Measurements from ENCODE around the gene HIVEP3.

HIVEP3 gene

DNA sequence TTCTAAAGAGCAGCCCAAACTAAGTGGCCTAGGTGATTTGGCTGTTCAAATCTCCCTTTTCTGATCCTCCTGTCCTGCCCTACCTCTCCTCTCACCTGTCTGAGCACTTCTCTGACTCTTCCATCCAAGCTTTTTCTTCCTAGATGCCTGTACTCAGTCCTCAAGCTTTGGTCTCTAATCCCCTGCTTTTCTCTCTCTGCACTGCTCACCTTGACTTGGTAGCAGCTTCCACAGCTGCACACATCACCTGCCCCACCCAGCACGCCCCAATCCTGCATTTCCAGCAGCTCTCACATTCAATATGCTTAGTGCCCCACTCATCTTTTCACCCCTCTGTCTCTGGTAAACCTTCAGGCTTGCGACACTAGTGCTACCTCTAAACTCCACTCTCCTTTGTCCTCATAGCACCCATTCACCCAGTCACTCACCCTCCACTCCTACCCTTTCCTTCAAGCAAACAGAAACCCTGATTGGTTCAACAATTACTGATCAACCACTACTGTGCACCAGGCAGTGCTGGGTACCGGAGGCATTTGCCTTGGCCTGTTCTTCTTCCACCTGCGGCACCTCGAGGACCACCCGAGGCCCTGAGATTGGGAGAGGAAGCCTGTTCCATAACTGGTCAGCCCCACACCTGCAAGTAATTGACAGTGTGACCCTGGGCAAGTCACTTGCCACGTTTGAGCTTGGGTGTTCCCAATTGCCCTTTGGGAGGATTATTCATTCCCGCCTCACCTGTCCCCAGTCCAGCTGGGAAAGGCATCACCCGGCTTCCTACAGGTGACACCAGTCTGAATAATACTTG is 298.2 kb downstream of the HIVEP3 start:
- no peak for DNase-seq (ENCODE audit: low read depth in 1 of 2, low spot score in 1 of 2)

DNA sequence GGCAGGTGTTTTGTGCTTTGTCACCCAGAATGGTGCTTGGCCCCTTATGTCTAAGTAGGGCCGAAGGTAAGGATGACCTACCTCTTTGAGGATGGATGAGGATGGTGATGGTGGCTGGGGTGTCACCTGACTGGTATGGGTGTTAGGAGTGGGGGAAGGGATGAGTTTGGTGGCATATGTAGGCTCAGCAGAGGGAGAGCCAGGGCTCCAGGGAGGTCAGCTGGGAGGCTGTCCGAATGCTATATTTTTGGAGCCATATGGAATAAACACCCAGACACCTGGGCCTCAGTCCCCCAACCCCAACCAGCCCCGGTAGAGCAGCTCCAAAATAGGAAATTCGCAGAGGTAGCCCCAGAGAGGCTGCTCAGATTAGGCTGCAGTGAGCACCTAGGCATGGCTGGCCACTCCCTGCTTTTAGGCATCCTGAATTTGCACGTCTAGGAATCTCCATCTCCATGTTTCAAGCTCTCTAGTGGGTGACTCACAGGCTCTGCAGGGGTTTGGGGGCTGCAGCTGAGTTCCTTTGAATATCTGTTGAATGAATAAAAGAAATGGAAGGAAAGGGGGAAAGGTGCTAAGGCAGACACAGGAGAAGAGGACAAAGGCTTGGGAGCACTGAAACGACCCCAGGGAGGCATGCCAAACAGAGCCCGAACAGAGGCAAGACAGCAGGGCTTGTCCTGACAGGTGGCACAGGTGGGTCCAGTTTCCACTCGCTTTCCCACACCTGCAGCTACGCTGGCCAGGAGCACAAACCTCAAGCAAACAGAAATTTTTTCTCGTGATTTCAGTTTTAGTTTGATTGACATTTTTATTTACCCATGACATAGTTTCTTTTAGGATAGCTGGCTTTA is 299.0 kb downstream of the HIVEP3 start:
- DNase-seq (ENCODE audit: low read depth in 1 of 2, low spot score in 1 of 2), result no peak

DNA sequence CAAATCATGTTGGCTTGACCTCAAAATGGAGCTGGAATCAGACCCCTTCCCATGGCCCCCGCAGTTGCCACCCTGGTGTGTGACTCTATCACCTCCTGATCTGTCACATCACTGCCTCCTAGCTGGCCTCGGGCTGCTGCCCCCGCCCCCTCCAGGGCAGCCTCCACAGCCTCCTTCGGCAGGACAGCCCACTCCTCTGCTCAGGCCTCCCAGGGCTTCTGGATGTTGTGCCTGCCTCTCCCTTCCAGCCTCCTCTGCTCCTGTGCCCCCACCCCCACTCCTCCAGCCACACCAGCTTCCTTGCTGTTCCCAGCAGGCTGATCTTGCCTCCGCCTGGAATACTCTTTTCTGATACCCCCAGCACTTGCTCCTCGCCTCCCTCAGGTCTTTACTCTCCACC is 299.9 kb downstream of the HIVEP3 start:
- no peak for DNase-seq (ENCODE audit: low read depth in 1 of 2, low spot score in 1 of 2)

DNA sequence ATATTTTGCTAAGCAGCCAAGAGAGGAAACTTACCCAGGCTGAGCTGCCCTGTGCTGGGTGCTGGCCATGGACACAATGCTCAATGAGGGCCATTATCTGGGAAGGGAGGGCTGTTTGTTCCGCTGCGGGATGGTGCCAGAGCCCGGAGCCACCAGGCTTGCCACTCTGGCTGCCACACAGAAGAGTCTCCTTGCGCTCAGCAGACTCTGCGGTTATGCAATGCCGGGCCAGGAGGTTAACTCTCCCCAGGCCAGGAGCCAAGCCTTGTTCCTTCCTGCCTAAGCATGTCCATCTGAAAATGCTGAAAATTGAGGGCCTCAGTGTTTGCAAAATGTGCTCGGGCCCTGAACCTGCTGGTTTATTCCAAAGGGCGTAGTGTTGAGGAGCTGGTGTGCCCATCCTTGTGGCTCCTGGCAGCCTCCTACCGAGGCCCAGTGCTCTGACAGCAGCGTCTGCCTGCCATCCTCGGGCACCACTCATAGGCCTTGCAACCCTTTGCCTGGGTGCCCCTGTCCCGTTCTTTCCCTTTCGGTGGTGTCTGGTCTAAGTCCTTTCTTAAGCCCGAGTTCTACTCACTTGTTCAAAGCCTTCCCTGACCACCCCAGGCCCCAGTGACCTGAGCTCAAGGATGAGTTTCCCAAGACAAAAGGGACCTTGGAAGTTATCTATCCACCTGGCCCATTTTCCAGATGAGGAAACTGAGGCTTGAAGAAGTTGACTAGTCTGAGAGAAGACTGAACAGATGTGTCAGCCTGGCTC is 300.5 kb downstream of the HIVEP3 start:
- DNase-seq (ENCODE audit: low read depth in 1 of 2, low spot score in 1 of 2), result no peak

DNA sequence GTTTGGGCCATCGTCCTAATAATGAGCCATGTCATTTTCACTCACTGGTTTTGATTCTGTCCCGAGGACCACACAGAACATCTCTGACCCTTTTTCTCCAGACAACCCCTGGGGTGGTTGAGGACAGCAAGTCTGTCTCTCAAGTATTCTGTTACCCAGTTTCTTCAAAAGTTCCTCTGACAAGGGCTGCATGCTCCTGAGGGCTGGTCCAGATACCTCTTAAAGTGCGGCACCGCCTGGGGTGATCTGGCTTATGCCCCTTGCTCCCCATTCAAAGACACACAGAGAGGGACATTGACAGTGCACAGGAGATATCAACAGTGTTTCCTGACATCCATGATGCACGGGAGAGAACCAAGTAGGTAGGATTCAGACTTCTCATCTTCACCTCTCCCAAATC is 301.4 kb downstream of the HIVEP3 start:
- no peak for DNase-seq (ENCODE audit: low read depth in 1 of 2, low spot score in 1 of 2)

DNA sequence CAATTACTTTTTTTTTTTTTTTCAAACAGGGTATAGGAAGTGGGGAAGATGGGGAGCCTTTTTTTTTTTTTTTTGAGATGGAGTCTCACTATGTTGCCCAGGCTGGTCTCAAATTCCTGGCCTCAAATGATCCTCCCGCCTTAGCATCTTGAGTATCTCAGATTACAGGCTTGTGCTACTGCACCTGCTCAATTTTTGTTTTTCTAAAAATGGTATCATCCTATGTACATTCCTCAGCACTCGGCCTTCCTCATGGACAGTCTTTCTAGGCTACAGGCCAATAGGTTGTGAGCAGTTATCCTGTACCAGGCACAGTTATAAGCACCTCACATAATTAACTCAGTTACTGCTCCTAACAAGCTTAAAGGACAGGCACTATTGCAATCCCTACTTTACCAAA is 302.2 kb downstream of the HIVEP3 start:
- DNase-seq (ENCODE audit: low read depth in 1 of 2, low spot score in 1 of 2), result no peak

DNA sequence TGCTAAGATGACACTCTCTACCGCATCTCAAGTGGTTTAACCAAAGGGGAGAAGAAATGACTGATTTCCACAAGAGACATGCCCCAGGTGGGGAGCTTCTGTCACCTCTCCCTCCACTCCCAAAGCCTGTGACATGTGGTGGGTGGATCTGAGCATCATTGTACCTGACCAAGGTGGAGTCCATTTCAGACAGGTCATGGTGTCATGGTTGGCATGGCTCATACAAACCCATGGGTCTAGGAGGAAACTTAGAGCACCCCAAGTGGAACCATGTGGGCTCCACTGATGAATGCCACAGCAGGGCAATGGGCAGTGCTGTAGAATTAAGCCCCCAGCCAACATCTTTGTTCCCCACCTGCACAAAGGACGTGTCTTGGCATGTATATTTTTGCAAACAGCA is 302.7 kb downstream of the HIVEP3 start:
- DNase-seq (ENCODE audit: low read depth in 1 of 2, low spot score in 1 of 2), result no peak

DNA sequence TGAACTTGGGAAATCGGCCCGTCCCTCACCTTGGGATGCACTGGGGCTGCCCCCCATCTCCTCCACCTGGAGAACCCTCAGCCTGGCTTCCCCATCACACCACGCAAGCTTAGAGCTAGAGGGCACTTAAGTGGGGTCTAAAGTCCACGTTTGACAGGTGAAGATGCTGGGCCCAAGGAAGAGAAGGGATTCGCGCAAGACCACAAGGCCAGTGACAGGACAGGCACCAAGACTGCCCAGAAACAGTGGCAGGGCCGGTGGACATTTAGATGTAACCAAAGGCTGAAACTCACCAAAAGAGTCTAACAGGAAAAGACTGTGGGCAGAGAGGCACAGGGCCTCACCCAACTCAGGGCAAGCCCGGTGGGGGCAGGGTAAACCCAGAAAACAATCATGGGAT is 303.4 kb downstream of the HIVEP3 start:
- no peak for DNase-seq (ENCODE audit: low read depth in 1 of 2, low spot score in 1 of 2)

DNA sequence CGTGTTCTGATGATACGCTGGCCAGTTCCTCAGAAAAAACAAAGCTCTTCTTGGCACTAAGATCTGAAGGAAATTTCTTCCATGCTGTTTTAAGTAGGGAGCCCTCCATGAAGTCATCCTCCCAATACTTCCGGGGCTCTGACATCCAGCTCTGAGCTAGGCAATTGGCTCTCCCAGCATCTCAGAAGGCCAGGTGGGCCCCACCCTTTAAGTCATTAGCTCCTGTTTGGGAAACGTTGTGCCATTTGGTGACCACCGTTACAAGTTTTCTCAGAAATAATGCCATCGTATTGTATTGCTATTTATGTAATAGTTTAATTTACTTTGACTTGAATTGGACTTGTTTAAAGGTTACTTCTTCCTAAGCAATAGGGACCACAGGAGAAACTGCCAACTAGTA is 303.9 kb downstream of the HIVEP3 start:
- no peak for DNase-seq (ENCODE audit: low read depth in 1 of 2, low spot score in 1 of 2)

DNA sequence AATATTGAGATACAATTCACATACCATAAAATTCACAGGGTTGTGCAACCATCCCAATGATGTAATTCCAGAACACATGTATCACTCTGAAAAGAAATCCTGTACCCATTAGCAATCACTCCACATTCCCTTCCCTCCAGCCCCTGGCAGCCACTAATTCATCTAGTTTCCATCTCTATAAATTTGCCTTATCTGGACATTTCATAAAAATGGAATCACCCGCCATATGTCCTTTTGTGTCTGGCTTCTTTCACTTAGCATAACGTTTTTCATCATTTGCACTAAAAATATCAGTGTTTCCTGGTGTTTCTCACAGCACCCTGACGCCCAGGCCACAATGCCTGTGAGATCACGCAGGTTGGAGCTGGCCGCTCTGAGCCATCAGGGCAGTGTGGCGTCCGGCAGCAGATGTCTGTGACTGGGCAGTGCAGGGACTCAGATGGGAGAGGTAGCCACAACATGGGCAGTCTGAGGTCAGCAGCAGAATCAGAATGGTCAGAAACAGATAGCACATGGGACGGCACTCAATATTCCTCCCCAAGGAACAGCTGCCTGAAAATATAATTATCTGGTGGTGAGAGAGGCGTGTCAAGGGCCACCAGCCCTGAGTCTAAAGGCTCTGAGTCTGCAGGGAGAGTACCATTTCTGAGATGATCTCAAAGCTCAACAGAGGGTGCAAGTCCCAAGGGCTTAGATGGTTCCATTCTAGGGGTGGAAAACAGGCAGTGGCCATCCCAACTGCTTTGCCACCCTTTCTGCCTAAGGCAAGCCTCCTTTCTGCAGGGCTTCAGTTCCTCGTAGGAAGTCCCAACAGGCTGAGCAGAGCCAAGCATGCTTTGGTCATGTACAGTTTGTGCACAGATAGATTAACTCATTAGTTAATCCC is 304.8 kb downstream of the HIVEP3 start:
- no peak for DNase-seq (ENCODE audit: low read depth in 1 of 2, low spot score in 1 of 2)

DNA sequence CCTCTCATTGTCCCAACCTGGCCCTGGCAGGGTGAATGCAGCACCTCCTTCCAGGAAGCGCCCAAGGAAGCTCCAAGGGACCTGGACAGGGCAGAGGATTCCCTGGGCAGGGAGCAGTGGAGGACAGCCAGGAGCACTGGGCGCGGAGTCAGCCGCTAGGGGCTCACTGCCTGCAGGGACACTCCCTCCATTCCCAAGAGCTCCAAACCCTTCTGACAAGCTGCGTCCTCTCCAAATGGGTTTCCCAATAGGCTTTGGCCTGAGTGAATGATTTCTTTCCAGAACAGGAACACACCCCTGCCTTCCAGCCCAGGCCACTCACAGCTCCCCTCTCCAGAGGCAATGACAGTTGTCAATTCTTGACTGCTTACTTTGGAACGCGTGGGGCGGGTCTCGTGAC is 305.8 kb downstream of the HIVEP3 start:
- no peak for DNase-seq (ENCODE audit: low read depth in 1 of 2, low spot score in 1 of 2)

DNA sequence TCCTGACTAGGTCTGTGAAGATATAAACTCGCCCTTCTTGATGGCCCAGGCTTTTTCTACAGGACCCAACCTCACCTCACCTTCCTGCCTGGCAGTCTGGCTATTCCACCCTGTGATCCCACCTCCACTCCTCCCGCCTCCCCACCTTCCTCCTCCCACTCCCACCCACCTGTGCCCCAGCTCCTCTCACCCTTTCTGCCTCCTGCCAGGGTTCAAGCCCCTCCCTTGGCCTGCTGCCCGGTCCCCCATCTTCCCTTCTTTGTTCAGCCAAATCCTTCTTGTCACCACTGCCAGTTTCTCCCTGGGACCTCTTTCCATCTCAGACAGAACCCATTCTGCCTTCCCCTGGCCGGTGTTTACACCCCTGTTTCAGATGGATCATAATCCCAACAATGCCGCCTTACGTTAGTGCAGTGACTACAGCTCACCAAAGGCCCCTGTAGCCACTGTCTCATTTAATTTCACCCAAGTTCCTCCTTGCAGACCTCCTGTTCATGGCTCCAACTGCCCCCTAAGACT is 306.7 kb downstream of the HIVEP3 start:
- no peak for DNase-seq (ENCODE audit: low read depth in 1 of 2, low spot score in 1 of 2)

DNA sequence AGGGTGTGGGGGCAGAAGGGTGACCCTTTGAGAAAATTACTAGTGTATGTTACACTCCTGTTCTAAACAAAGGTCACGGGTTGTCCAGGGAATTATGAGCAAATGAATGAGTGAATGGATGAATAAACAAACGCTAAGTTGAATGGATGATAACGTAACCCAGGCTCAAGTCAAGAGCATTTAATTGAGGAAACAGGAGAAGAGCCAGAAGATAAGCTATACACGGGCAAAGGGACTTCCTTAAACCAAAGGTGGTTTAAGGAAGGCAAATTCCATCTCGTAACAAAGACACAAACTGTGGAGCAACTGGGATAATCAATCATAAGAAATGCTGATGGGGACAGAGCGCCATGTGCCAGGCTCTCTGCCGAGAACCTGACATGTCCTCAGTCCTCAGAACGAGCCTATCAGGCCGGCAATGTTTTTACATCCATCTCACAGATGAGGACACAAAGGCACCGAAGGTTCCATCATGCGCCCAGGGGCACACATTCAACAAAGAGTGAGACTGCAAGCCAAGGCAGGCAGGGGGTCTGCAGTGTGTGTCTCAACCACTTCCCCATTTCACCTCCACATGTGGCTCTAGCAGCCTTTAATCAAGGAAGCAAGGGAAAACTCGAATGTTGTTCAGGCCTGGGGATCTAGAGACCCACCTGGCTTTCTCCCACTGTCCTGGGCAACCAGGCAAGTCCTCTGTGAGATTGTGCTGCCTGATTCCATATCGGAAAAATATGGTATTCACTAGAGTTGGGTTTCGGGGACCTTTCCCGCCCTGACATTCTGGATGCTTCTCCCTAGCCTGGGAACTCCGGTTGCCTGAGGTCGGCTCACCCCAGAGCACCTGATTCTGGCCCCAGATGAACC is 307.4 kb downstream of the HIVEP3 start:
- no peak for DNase-seq (ENCODE audit: low read depth in 1 of 2, low spot score in 1 of 2)

DNA sequence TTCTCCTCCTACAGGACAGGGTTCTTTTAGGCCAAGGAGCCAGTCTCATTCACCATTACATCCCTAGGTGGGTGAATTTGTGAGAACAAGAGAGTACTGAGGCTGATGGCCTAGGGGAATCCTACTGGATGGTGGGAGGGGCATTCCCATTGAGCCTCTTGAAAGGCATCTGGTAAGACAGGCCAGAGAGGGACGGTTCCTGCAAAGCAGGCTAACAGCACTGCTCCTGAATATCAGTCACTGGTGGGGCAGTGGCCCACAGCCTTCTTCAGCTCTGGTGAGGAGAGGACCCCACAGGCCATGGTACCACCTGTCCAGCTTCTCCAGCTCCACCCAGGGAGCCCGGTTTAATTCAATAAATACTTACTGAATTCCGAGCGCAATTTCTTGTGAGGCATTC is 308.4 kb downstream of the HIVEP3 start:
- DNase-seq (ENCODE audit: low read depth in 1 of 2, low spot score in 1 of 2), result no peak

DNA sequence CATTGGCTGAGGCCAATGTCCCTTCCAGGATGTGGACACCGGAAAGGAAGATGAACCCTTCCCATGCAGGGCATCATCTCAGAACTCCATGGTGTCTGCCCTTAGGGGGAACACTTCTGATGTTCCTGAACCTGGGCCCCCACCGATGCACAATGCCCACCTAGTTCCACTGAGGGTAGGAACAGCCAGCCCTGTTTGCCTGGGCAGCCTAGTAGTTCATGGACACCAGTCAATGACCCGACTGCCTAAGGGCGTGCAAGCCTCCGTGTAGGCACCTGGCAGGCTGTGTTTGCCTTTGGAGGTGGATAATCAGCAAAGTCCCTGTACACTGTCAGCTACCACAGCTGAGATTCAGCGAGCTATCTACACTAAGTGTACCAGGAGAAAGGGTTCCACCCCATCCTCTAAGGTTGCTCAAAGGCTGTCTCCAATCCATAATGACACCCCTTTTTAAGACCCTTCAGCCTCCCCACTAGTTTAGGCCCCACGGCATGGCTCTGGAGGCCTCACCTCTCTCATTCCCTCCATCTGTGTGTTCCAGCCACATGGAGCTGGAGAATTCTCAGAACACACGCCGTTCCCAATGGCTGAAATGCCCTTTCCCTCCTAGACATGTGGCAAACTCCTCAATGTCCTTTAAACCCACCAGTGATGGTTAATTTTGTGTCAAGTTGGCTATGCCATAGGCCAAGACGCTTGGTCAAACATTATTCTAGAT is 309.4 kb downstream of the HIVEP3 start:
- DNase-seq (ENCODE audit: low read depth in 1 of 2, low spot score in 1 of 2), result no peak

DNA sequence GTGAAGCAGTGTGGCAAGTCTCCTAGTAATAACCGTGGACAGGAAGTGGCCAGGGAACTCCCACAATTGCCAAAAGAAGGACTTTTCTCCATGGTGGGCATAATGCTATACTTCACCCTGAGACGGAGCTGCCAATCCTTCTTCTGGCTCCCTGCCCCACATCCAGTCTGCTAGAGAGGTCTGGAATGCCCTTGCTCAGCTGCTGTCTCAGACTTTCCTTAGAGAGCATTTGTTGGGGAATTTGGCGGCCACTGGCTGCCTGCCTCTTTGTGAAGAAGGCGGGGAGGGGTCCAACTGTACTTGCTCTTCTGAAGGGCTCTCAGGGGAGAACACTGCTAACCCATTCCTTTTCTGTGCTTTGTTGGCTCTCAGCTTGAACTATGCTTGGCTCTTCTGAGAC is 310.5 kb downstream of the HIVEP3 start:
- DNase-seq (ENCODE audit: low read depth in 1 of 2, low spot score in 1 of 2), result no peak

DNA sequence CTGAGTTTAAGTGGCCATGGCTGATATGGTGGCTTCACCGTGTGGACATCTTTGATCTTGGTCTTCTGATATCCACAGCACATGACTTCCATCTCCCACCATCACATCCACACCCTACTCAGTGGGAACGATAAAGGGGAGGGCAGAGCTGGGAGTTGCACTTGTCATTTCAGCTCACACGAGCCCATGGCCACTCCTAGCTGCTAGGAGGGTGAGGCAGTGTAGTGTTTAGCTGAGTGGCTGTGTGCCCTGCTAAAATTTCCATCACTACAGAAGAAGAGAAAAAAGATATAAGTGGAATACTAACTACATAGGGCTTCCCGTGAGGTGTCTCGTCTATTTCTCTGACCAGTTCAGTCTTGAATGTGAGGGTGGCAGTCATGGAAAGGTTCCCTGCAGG is 310.9 kb downstream of the HIVEP3 start:
- DNase-seq (ENCODE audit: low read depth in 1 of 2, low spot score in 1 of 2), result no peak

DNA sequence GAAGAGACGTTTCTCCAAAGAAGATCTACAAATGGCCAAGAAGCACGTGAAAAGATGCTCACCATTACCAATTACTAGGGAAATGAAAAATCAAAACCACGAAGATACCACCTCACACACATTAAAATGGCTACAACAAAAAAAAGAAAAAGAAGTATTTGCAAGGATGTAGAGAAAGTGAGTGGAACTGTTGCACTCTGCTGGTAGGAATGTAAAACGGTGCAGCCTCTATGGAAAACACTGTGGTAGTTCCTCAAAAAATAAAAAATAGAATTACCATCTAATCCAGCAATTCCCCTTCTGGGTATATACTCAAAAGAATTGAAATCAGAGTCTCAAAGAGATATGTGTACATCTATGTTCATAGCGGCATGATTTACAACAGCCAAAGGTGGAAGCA is 318.8 kb downstream of the HIVEP3 start:
- DNase-seq (ENCODE audit: low read depth in 1 of 2, low spot score in 1 of 2), result no peak

DNA sequence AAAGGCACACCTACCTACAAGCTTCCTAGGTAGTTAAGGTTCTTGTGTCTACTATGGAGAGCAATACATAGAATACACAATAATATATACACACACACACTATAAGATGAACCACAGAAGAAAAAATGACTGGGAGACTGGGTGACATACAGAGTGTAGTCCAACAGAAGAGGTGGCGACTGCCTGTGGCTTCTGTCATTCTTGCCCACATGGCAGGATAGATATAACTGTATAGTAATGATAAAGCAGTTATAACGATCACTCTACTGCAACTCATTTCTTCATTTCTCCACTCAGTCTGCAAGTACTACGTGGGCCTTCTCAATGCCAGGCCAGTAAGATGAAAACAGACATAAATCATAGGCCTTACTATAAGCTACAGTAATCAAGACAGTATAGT is 320.4 kb downstream of the HIVEP3 start:
- no peak for DNase-seq (ENCODE audit: low read depth in 1 of 2, low spot score in 1 of 2)
